Liver (tissue), 9 donors: ENCODE results near the gene ZFP92. TPM values are rescaled to one million over a fixed set of nuclear protein-coding genes. Genes with fewer than 3 reads are reported as not detected.

Experiments used
- DNase-seq: peaks from one replicate; pipeline ENCODE4 v3.0.0-alpha.2; 2017; ENCODE audit warnings: low spot score
- H3K27ac ChIP-seq, 2 donors: one replicate each; pipeline ENCODE4 v1.7.0; 2013; ENCODE audit warnings: inconsistent platforms in 2 of 2, low read length in 2 of 2, control low read depth in 1 of 2, low read depth in 1 of 2, mild to moderate bottlenecking in 1 of 2
- H3K27me3 ChIP-seq, 4 donors: one replicate each; pipeline versions ENCODE4 v1.6.1 to v1.7.0; 2013; ENCODE audit warnings: low read length in 3 of 4, inconsistent platforms in 1 of 4, mild to moderate bottlenecking in 1 of 4, moderate library complexity in 1 of 4; ENCODE audit not compliant: control insufficient read depth in 4 of 4, insufficient read depth in 4 of 4
- H3K36me3 ChIP-seq, 4 donors: one replicate each; pipeline versions ENCODE4 v1.6.1 to v1.7.0; 2013; ENCODE audit warnings: low read length in 3 of 4, mild to moderate bottlenecking in 3 of 4, low read depth in 1 of 4, moderate library complexity in 1 of 4; ENCODE audit not compliant: control insufficient read depth in 4 of 4, insufficient read depth in 3 of 4
- H3K4me1 ChIP-seq, 4 donors: one replicate each; pipeline versions ENCODE4 v1.6.1 to v1.7.0; 2013; ENCODE audit warnings: low read length in 3 of 4, mild to moderate bottlenecking in 3 of 4, moderate library complexity in 1 of 4; ENCODE audit not compliant: control insufficient read depth in 4 of 4, insufficient read depth in 4 of 4
- H3K4me3 ChIP-seq, 3 donors: one replicate each; pipeline versions ENCODE4 v1.6.1 to v1.7.0; 2013; ENCODE audit warnings: low read length in 3 of 3, control low read depth in 1 of 3, low read depth in 1 of 3, mild to moderate bottlenecking in 1 of 3
- H3K9ac ChIP-seq, 2 donors: one replicate each; pipeline ENCODE4 v1.7.0; 2013; ENCODE audit warnings: low read length in 2 of 2, mild to moderate bottlenecking in 2 of 2, moderate library complexity in 2 of 2, control low read depth in 1 of 2, low read depth in 1 of 2
- H3K9me3 ChIP-seq, 4 donors: one replicate each; pipeline versions ENCODE4 v1.6.1 to v1.7.0; 2013; ENCODE audit warnings: low read length in 3 of 4; ENCODE audit not compliant: control insufficient read depth in 4 of 4
- EGR1 ChIP-seq, 2 donors: IDR thresholded peaks; 2 replicates each; pipeline ENCODE4 v1.6.1; 2016 to 2018; ENCODE audit warnings: antibody characterized with exemption in 2 of 2, low read depth in 2 of 2
- FOXA1 ChIP-seq: IDR thresholded peaks from 2 replicates; pipeline ENCODE4 v1.6.1; 2016; ENCODE audit warnings: antibody characterized with exemption
- FOXA2 ChIP-seq: IDR thresholded peaks from 2 replicates; pipeline ENCODE4 v1.6.1; 2016; ENCODE audit warnings: antibody characterized with exemption
- GABPA ChIP-seq, 2 donors: IDR thresholded peaks in 1 of 2; conservative IDR thresholded peaks in 1 of 2; 2 replicates each; pipeline ENCODE4 v1.6.1; 2016; ENCODE audit warnings: antibody characterized with exemption in 2 of 2, mild to moderate bottlenecking in 1 of 2, moderate library complexity in 1 of 2
- HNF4G ChIP-seq: IDR thresholded peaks from 2 replicates; pipeline ENCODE4 v1.6.1; 2016; ENCODE audit warnings: antibody characterized with exemption
- JUND ChIP-seq, 2 donors: IDR thresholded peaks; 2 replicates each; pipeline ENCODE4 v1.6.1; 2016; ENCODE audit warnings: antibody characterized with exemption in 2 of 2
- NR2F2 ChIP-seq: IDR thresholded peaks from 2 replicates; pipeline ENCODE4 v1.6.1; 2016; ENCODE audit warnings: antibody characterized with exemption
- RAD21 ChIP-seq, 2 donors: IDR thresholded peaks; 2 replicates each; pipeline ENCODE4 v1.6.1; 2016; ENCODE audit warnings: antibody characterized with exemption in 2 of 2, mild to moderate bottlenecking in 2 of 2
- RXRA ChIP-seq, 2 donors: IDR thresholded peaks; 2 replicates each; pipeline ENCODE4 v1.6.1; 2017 to 2018; ENCODE audit warnings: antibody characterized with exemption in 2 of 2, mild to moderate bottlenecking in 1 of 2
- SP1 ChIP-seq: IDR thresholded peaks from 2 replicates; pipeline ENCODE4 v1.6.1; 2018; ENCODE audit warnings: antibody characterized with exemption, mild to moderate bottlenecking
- TAF1 ChIP-seq: conservative IDR thresholded peaks from 2 replicates; pipeline ENCODE4 v1.6.1; 2016; ENCODE audit warnings: antibody characterized with exemption, mild to moderate bottlenecking
- YY1 ChIP-seq: IDR thresholded peaks from 2 replicates; pipeline ENCODE4 v1.6.1; 2016; ENCODE audit warnings: antibody characterized with exemption, mild to moderate bottlenecking
- WGBS: extraction: QIAGEN DNeasy Blood & Tissue Kit; methylation state at CpG from one replicate; pipeline ENCODE4 v1.1.7; 2013; 5-methylcytosine and 5-hydroxymethylcytosine counted together
- polyA plus RNA-seq, 2 donors: library from polyadenylated mRNA; stranded (reverse) in 1 of 2; unstranded in 1 of 2; fragments of 200-250 nt in 1 of 2; fragments of >200 nt in 1 of 2; fragmentation: Nextera tagmentation in 1 of 2; extraction: Ambion mirVana in 1 of 2; gene quantifications; one replicate each; pipeline versions ENCODE4 v1.2.1 to v1.2.3, GENCODE V29; 2013 to 2015
- total RNA-seq, 2 donors: library from RNA; depleted of rRNA; stranded (reverse); fragments of >200 nt; gene quantifications; one replicate each; pipeline ENCODE4 v1.2.3, GENCODE V29; 2014
- TF ChIP-seq, protein P1 (sequence below): IDR thresholded peaks from 2 replicates; pipeline ENCODE4 v1.6.1; 2016; ENCODE audit warnings: antibody characterized with exemption
- TF ChIP-seq, protein P2 (sequence below): IDR thresholded peaks from 2 replicates; pipeline ENCODE4 v1.6.1; 2016; ENCODE audit warnings: antibody characterized with exemption
- TF ChIP-seq, protein P3 (sequence below): fragments of 150-350 bp; IDR thresholded peaks from 2 replicates; pipeline ENCODE4 v1.5.1; 2017; ENCODE audit warnings: improper control_type of control experiment, low read depth, low read length; ENCODE audit not compliant: missing input control
- TF ChIP-seq, protein P4 (sequence below): IDR thresholded peaks from 2 replicates; pipeline ENCODE4 v1.6.1; 2016; ENCODE audit warnings: antibody characterized with exemption, mild to moderate bottlenecking
- TF ChIP-seq, protein P5 (sequence below): IDR thresholded peaks from 2 replicates; pipeline ENCODE4 v1.6.1; 2016; ENCODE audit warnings: antibody characterized with exemption
- donor health status: healthy.
- donor health status: healthy.
- donor health status: healthy.
- donor health status: healthy.
- donor health status: healthy.

The ZFP92 gene
- total and polyA plus RNA-seq, 4 donors = 0.24 to 1.3 (median 0.44) TPM

DNA sequence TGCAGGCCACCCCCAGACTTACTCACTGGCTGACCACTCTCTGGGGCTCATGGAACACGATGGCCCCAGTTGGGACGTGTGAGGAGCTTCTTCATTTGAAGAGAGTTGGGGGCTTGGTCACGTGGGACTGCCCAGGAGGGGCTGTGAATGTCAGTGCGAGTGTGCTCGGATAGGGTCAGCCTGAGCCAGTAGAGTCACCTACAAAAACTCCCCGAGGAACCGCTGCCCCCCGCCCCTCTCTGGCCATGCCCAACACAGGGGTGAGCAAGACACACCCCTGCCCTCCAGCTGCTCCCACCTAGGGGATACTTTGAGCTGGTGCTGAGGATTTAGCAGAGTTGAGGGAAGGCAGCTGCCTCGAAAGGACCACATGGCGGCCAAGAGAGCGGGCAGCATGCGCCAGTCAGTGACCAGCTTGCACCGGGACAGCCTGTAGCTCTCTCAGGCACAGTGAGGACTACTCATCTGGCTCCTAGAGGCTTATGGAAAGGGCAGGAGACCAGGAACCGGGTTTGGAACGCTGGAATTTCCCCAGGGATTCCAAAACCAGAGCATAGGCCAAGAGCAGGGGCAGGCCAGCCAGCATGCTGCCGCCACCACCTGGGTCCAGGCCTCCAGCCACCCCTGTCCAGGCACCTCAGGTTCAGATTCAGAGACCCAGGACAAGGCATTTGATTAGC lies 18.5 kb upstream of the ZFP92 start:
- no peaks in the 10 kb centered on the region for H3K9me3 ChIP-seq
- no peaks in the 10 kb centered on the region for H3K36me3 ChIP-seq
- 96% methylated on average over 16 of the region's 16 CpGs for WGBS
- no peak overlapping the region for H3K9ac ChIP-seq
- TF ChIP-seq HNF4G (no peak), SP1 (no peak), YY1 (no peak), RXRA (IDR thresholded peaks at IDR 0.05) (no peak), NR2F2 (no peak), TAF1 (no peak), JUND (IDR thresholded peaks at IDR 0.05) (no peak), EGR1 (IDR thresholded peaks at IDR 0.05; ENCODE audit: low read depth in 2 of 2) (no peak), GABPA (IDR thresholded peaks at IDR 0.05 in 1 of 2, conservative IDR thresholded peaks at IDR 0.05 in 1 of 2) (no peak), FOXA1 (no peak), FOXA2 (no peak), RAD21 (IDR thresholded peaks at IDR 0.05) (no peak)
- TF ChIP-seq, protein P1, sequence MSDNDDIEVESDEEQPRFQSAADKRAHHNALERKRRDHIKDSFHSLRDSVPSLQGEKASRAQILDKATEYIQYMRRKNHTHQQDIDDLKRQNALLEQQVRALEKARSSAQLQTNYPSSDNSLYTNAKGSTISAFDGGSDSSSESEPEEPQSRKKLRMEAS = no peak
- TF ChIP-seq, protein P2, sequence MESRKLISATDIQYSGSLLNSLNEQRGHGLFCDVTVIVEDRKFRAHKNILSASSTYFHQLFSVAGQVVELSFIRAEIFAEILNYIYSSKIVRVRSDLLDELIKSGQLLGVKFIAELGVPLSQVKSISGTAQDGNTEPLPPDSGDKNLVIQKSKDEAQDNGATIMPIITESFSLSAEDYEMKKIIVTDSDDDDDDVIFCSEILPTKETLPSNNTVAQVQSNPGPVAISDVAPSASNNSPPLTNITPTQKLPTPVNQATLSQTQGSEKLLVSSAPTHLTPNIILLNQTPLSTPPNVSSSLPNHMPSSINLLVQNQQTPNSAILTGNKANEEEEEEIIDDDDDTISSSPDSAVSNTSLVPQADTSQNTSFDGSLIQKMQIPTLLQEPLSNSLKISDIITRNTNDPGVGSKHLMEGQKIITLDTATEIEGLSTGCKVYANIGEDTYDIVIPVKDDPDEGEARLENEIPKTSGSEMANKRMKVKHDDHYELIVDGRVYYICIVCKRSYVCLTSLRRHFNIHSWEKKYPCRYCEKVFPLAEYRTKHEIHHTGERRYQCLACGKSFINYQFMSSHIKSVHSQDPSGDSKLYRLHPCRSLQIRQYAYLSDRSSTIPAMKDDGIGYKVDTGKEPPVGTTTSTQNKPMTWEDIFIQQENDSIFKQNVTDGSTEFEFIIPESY = no peak
- TF ChIP-seq, protein P3, sequence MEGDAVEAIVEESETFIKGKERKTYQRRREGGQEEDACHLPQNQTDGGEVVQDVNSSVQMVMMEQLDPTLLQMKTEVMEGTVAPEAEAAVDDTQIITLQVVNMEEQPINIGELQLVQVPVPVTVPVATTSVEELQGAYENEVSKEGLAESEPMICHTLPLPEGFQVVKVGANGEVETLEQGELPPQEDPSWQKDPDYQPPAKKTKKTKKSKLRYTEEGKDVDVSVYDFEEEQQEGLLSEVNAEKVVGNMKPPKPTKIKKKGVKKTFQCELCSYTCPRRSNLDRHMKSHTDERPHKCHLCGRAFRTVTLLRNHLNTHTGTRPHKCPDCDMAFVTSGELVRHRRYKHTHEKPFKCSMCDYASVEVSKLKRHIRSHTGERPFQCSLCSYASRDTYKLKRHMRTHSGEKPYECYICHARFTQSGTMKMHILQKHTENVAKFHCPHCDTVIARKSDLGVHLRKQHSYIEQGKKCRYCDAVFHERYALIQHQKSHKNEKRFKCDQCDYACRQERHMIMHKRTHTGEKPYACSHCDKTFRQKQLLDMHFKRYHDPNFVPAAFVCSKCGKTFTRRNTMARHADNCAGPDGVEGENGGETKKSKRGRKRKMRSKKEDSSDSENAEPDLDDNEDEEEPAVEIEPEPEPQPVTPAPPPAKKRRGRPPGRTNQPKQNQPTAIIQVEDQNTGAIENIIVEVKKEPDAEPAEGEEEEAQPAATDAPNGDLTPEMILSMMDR = no peak
- TF ChIP-seq, protein P4, sequence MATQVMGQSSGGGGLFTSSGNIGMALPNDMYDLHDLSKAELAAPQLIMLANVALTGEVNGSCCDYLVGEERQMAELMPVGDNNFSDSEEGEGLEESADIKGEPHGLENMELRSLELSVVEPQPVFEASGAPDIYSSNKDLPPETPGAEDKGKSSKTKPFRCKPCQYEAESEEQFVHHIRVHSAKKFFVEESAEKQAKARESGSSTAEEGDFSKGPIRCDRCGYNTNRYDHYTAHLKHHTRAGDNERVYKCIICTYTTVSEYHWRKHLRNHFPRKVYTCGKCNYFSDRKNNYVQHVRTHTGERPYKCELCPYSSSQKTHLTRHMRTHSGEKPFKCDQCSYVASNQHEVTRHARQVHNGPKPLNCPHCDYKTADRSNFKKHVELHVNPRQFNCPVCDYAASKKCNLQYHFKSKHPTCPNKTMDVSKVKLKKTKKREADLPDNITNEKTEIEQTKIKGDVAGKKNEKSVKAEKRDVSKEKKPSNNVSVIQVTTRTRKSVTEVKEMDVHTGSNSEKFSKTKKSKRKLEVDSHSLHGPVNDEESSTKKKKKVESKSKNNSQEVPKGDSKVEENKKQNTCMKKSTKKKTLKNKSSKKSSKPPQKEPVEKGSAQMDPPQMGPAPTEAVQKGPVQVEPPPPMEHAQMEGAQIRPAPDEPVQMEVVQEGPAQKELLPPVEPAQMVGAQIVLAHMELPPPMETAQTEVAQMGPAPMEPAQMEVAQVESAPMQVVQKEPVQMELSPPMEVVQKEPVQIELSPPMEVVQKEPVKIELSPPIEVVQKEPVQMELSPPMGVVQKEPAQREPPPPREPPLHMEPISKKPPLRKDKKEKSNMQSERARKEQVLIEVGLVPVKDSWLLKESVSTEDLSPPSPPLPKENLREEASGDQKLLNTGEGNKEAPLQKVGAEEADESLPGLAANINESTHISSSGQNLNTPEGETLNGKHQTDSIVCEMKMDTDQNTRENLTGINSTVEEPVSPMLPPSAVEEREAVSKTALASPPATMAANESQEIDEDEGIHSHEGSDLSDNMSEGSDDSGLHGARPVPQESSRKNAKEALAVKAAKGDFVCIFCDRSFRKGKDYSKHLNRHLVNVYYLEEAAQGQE = no peak
- H3K27ac ChIP-seq = no peak overlapping the region
- no peaks in the 10 kb centered on the region for H3K27me3 ChIP-seq
- no peaks in the 10 kb centered on the region for H3K4me1 ChIP-seq
- no peak for DNase-seq
- H3K4me3 ChIP-seq = no peak overlapping the region

DNA sequence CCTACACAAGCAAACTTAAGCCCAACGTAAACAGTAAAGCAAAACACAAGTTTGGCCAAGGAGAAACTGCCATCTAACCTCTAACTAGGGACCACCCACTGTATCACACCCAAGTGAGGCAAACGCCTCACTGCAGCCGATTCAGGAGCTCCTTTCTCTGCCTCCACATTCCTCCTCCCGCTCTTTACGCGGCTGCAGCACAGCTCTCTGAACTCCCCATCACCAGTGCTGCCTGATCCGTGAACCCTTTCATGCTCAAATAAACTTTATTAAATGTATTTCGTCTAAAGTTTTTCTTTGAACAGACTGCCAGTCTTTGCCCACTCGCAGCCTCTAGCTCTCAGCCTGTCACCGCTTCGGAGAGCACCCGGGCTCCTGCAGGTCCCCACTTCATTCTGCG lies 16.7 kb upstream of the ZFP92 start:
- H3K27ac ChIP-seq = no peak overlapping the region
- no peaks in the 10 kb centered on the region for H3K27me3 ChIP-seq
- no peaks in the 10 kb centered on the region for H3K36me3 ChIP-seq
- TF ChIP-seq, protein P1 = no peak
- TF ChIP-seq, protein P4 = no peak
- TF ChIP-seq EGR1 (IDR thresholded peaks at IDR 0.05; ENCODE audit: low read depth in 2 of 2) = no peak
- TF ChIP-seq NR2F2 = no peak
- no peak for TF ChIP-seq TAF1
- TF ChIP-seq SP1 = no peak
- TF ChIP-seq YY1 = no peak
- TF ChIP-seq, protein P5, sequence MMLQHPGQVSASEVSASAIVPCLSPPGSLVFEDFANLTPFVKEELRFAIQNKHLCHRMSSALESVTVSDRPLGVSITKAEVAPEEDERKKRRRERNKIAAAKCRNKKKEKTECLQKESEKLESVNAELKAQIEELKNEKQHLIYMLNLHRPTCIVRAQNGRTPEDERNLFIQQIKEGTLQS = no peak
- TF ChIP-seq FOXA2 = no peak
- TF ChIP-seq HNF4G = no peak
- no peak for TF ChIP-seq RAD21 (IDR thresholded peaks at IDR 0.05)
- TF ChIP-seq RXRA (IDR thresholded peaks at IDR 0.05) = no peak
- H3K4me1 ChIP-seq = no peaks in the 10 kb centered on the region
- 81% methylated on average over 13 of the region's 13 CpGs for WGBS
- no peak overlapping the region for H3K9ac ChIP-seq
- no peak overlapping the region for H3K4me3 ChIP-seq
- no peak for DNase-seq
- H3K9me3 ChIP-seq = no peaks in the 10 kb centered on the region
